Natural killer cell (primary cell): ENCODE measurements around the gene APLF. TPM values are rescaled to one million over a fixed set of nuclear protein-coding genes. Genes with fewer than 3 reads are reported as not detected.

Experiments
- ATAC-seq, 3 donors: fragments of 150-1000 bp in 2 of 3; fragments of 200-7000 bp in 1 of 3; cut with Tn5 transposase; 1 replicate in 1 of 3; 2 replicates in 2 of 3; pipeline ENCODE4 v1.10.0; 2021; ENCODE audit warnings: mild to moderate bottlenecking in 2 of 3, moderate library complexity in 2 of 3
- DNase-seq, 2 donors: peaks; one replicate each; pipeline versions ENCODE4 v3.0.0 to v3.0.0-alpha.2; 2013 to 2021; ENCODE audit warnings: mixed read lengths in 1 of 2
- H3K27ac ChIP-seq: one replicate; pipeline ENCODE4 v1.5.1; 2013; ENCODE audit warnings: mild to moderate bottlenecking, low read length
- H3K27me3 ChIP-seq: one replicate; pipeline ENCODE4 v1.6.1; 2013; ENCODE audit warnings: low read length; ENCODE audit not compliant: control insufficient read depth, insufficient read depth
- H3K36me3 ChIP-seq: one replicate; pipeline ENCODE4 v1.6.1; 2013; ENCODE audit warnings: low read length; ENCODE audit not compliant: control insufficient read depth, insufficient read depth
- H3K4me1 ChIP-seq: one replicate; pipeline ENCODE4 v1.6.1; 2013; ENCODE audit warnings: low read length; ENCODE audit not compliant: control insufficient read depth, insufficient read depth
- H3K4me3 ChIP-seq: one replicate; pipeline ENCODE4 v1.5.1; 2013; ENCODE audit warnings: low read length
- H3K9me3 ChIP-seq: one replicate; pipeline ENCODE4 v1.6.1; 2013; ENCODE audit warnings: low read length; ENCODE audit not compliant: control insufficient read depth, insufficient read depth
- H3K27ac Mint-ChIP-seq, 2 donors: one replicate each; pipeline ENCODE4 v1.8.0; 2022; ENCODE audit warnings: mild to moderate bottlenecking in 2 of 2, mixed read lengths in 2 of 2, moderate library complexity in 1 of 2
- H3K27me3 Mint-ChIP-seq, 2 donors: one replicate each; pipeline ENCODE4 v1.8.0; 2022; ENCODE audit warnings: low read depth in 2 of 2, mixed read lengths in 2 of 2
- H3K36me3 Mint-ChIP-seq: one replicate; pipeline ENCODE4 v1.8.0; 2022; ENCODE audit warnings: mixed read lengths
- H3K4me1 Mint-ChIP-seq, 2 donors: one replicate each; pipeline ENCODE4 v1.8.0; 2022; ENCODE audit warnings: mixed read lengths in 2 of 2
- H3K4me3 Mint-ChIP-seq: one replicate; pipeline ENCODE4 v1.8.0; 2022; ENCODE audit warnings: mild to moderate bottlenecking, moderate library complexity, mixed read lengths
- H3K9me3 Mint-ChIP-seq, 2 donors: one replicate each; pipeline ENCODE4 v1.8.0; 2022; ENCODE audit warnings: mixed read lengths in 2 of 2
- CTCF ChIP-seq: fragments of 200-600 bp; IDR thresholded peaks from one replicate; pipeline ENCODE4 v1.8.0; 2022; ENCODE audit warnings: antibody characterized with exemption
- WGBS: methylation state at CpG from one replicate; pipeline ENCODE4 v1.1.7; 2013; ENCODE audit warnings: missing lambda C conversion rate; ENCODE audit not compliant: insufficient coverage; 5-methylcytosine and 5-hydroxymethylcytosine counted together
- intact Hi-C: fragments of 100-400 bp; cut with micrococcal nuclease; formaldehyde crosslinking; loops from one replicate; pipeline ENCODE4 v1.14.2; 2022
- total RNA-seq, 4 donors: library from RNA; stranded (reverse); fragments of 120-200 nt in 1 of 4; gene quantifications; one replicate each; pipeline versions ENCODE4 v1.2.3 to v1.2.4, GENCODE V29; 2013 to 2022

Gene APLF
- total RNA-seq, 3 donors from 2014 or later (not counting 1 experiment from before 2014, with no cell fraction given), result 2.2 to 4.3 (median 3.8) TPM

GRCh38 chr2:68475110-68475509 is 7.7 kb downstream of the APLF start:
- Mint-ChIP-seq H3K27me3 (peaks cover 4 to 17% of the 10 kb centered on the region in 2 donors), H3K36me3 (no peaks in the 10 kb centered on the region), H3K4me1 (peaks cover 0 to 9% of the 10 kb centered on the region in 2 donors), H3K27ac (no peak overlapping the region), H3K4me3 (no peak overlapping the region), H3K9me3 (no peaks in the 10 kb centered on the region)
- DNase-seq, result no peak
- H3K9me3 ChIP-seq, result no peaks in the 10 kb centered on the region
- intact Hi-C loops, result no loop called here
- no peaks in the 10 kb centered on the region for H3K4me1 ChIP-seq
- H3K27me3 ChIP-seq, result no peaks in the 10 kb centered on the region
- no peaks in the 10 kb centered on the region for H3K36me3 ChIP-seq
- no peak for TF ChIP-seq CTCF
- no peak overlapping the region for H3K4me3 ChIP-seq
- no peak for ATAC-seq
- no peak overlapping the region for H3K27ac ChIP-seq

DNA sequence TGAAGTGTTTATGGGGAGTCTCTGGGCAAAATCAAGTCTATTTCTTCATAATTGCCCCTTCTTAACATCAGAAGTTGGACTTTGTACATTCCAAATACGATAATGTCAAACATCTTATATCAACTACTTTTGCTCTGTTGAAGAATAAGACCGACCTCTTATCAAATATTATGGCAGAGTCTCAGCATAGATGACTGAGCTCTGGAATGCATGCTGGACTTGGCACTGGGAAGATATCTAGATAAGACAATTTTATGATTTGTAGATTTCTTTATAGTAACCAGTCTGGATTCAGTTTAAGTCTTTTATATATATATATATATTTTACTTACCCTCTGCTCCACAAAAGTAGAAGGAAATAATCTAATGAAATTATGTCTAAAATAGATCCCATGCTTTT is 8.2 kb downstream of the APLF start:
- H3K4me3 ChIP-seq, result no peak overlapping the region
- DNase-seq (no peak), ATAC-seq (no peak)
- no peak overlapping the region for H3K27ac ChIP-seq
- no peaks in the 10 kb centered on the region for H3K36me3 ChIP-seq
- H3K36me3 Mint-ChIP-seq, result no peaks in the 10 kb centered on the region
- H3K27me3 ChIP-seq, result no peaks in the 10 kb centered on the region
- no peak overlapping the region for H3K4me3 Mint-ChIP-seq
- no peak for TF ChIP-seq CTCF
- H3K9me3 ChIP-seq, result no peaks in the 10 kb centered on the region
- peaks cover 4 to 17% of the 10 kb centered on the region in 2 donors for H3K27me3 Mint-ChIP-seq
- intact Hi-C loops, result no loop called here
- H3K9me3 Mint-ChIP-seq, result no peaks in the 10 kb centered on the region
- 100% methylated on average over 2 of the region's 2 CpGs for WGBS
- no peak overlapping the region for H3K27ac Mint-ChIP-seq
- peaks cover 0 to 9% of the 10 kb centered on the region in 2 donors for H3K4me1 Mint-ChIP-seq
- no peaks in the 10 kb centered on the region for H3K4me1 ChIP-seq

DNA sequence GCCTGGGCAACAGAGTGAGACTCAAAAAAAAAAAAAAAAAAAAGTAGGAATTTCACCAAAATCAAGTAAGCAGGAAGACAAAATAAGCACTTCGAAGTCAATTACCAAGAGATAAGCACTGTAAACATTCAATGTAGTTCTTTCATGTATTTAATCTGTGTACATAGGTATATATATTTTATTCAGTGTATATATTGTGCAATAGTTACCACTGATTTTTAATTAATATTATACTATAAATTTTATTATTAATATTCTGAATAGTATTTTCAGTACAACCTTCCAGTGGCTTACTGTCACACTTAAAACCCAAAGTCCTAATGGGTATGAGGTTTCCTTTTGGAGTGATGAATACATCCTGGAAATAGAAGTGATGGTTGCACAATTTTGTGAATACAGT is 9.1 kb downstream of the APLF start:
- intact Hi-C loops, result no loop called here
- Mint-ChIP-seq H3K36me3 (no peaks in the 10 kb centered on the region), H3K4me3 (no peak overlapping the region), H3K9me3 (no peaks in the 10 kb centered on the region), H3K27ac (no peak overlapping the region), H3K4me1 (peaks cover 0 to 9% of the 10 kb centered on the region in 2 donors), H3K27me3 (peaks cover 0 to 8% of the 10 kb centered on the region in 2 donors)
- H3K4me3 ChIP-seq, result no peak overlapping the region
- H3K9me3 ChIP-seq, result no peaks in the 10 kb centered on the region
- WGBS, result no CpG with 5 or more reads among the region's 1 CpG
- H3K27me3 ChIP-seq, result no peaks in the 10 kb centered on the region
- TF ChIP-seq CTCF, result no peak
- H3K36me3 ChIP-seq, result no peaks in the 10 kb centered on the region
- no peaks in the 10 kb centered on the region for H3K4me1 ChIP-seq
- H3K27ac ChIP-seq, result no peak overlapping the region
- ATAC-seq (no peak), DNase-seq (no peak)

- intact Hi-C loops, result no loop called here
- no peak overlapping the region for H3K4me3 Mint-ChIP-seq
- peaks cover 0 to 9% of the 10 kb centered on the region in 2 donors for H3K4me1 Mint-ChIP-seq
- whole genome bisulfite sequencing, result 75% methylated on average over 1 of the region's 1 CpG
- H3K27ac Mint-ChIP-seq, result no peak overlapping the region
- DNase-seq, result no peak
- H3K27ac ChIP-seq, result no peak overlapping the region
- H3K4me3 ChIP-seq, result no peak overlapping the region
- H3K27me3 Mint-ChIP-seq, result peaks cover 0 to 9% of the 10 kb centered on the region in 2 donors
- no peaks in the 10 kb centered on the region for H3K4me1 ChIP-seq
- no peaks in the 10 kb centered on the region for H3K27me3 ChIP-seq
- H3K36me3 Mint-ChIP-seq, result no peaks in the 10 kb centered on the region
- no peaks in the 10 kb centered on the region for H3K36me3 ChIP-seq
- H3K9me3 Mint-ChIP-seq, result no peaks in the 10 kb centered on the region
- ATAC-seq, result no peak
- no peak for TF ChIP-seq CTCF
- no peaks in the 10 kb centered on the region for H3K9me3 ChIP-seq
Observed at GRCh38 chr2:68478688-68479087, 11.3 kb downstream of the APLF start.
